Thyroid gland (tissue), 4 donors: Measurements from ENCODE around the gene DNAH11. TPM values are rescaled to one million over a fixed set of nuclear protein-coding genes. Genes with fewer than 3 reads are reported as not detected.

Source experiments
- DNase-seq, 2 donors: peaks; one replicate each; pipeline ENCODE4 v3.0.0-alpha.2; 2019
- H3K27ac ChIP-seq, 3 donors: fragments of 200-600 bp; sonication (generic); 1 replicate in 2 of 3; 2 replicates in 1 of 3; pipeline ENCODE4 v1.5.1; 2016 to 2019; ENCODE audit warnings: mild to moderate bottlenecking in 1 of 3, moderate library complexity in 1 of 3
- H3K27me3 ChIP-seq: fragments of 200-600 bp; sonication (generic); one replicate; pipeline ENCODE4 v1.5.1; 2019
- H3K36me3 ChIP-seq, 2 donors: fragments of 200-600 bp; sonication (generic); one replicate each; pipeline ENCODE4 v1.5.1; 2016 to 2019
- H3K4me1 ChIP-seq, 2 donors: fragments of 200-600 bp; sonication (generic); one replicate each; pipeline ENCODE4 v1.5.1; 2017 to 2019
- H3K4me3 ChIP-seq, 3 donors: fragments of 200-600 bp; sonication (generic); replicated peaks in 1 of 3; 1 replicate in 2 of 3; 2 replicates in 1 of 3; pipeline ENCODE4 v1.5.1; 2016; ENCODE audit warnings: mild to moderate bottlenecking in 1 of 3
- H3K9me3 ChIP-seq: fragments of 200-600 bp; sonication (generic); one replicate; pipeline ENCODE4 v1.5.1; 2017
- CTCF ChIP-seq, 6 experiments: fragments of 200-600 bp in 3 of 6; fragments of 450-650 bp in 3 of 6; sonication (generic) in 3 of 6; IDR thresholded peaks; one replicate each; pipeline ENCODE4 v1.5.1; 2016 to 2019; ENCODE audit warnings: antibody characterized with exemption in 6 of 6, mild to moderate bottlenecking in 2 of 6, inconsistent platforms in 1 of 6, moderate library complexity in 1 of 6
- POLR2A ChIP-seq, 2 donors: fragments of 450-650 bp; IDR thresholded peaks; one replicate each; pipeline ENCODE4 v1.6.1; 2017; ENCODE audit warnings: antibody characterized with exemption in 2 of 2, mild to moderate bottlenecking in 2 of 2, moderate library complexity in 1 of 2
- WGBS, 2 donors: methylation state at CpG; one replicate each; pipeline ENCODE4 v1.1.5; 2017; 5-methylcytosine and 5-hydroxymethylcytosine counted together
- intact Hi-C: fragments of 100-400 bp; cut with DNase I; formaldehyde crosslinking; loops from one replicate; pipeline ENCODE4 v1.15.1; 2023
- total RNA-seq, 4 donors: library from RNA; depleted of rRNA; stranded (reverse); fragments of >200 nt; gene quantifications; one replicate each; pipeline ENCODE4 v1.2.3, GENCODE V29; 2016

The DNAH11 gene
- total RNA-seq, 4 donors from 2014 or later: 3.9 to 29.9 (median 10.9) TPM

GRCh38 chr7:21891291-21891690 is 348.5 kb downstream of the DNAH11 start:
- DNase-seq: no peak
- no peaks in the 10 kb centered on the region for H3K27me3 ChIP-seq
- no peaks in the 10 kb centered on the region for H3K9me3 ChIP-seq
- H3K27ac ChIP-seq: no peak overlapping the region
- no peak overlapping the region for H3K4me3 ChIP-seq
- 85 to 92% methylated on average over 3 of the region's 3 CpGs for WGBS, 2 donors
- H3K4me1 ChIP-seq: no peaks in the 10 kb centered on the region
- intact Hi-C loops: no loop called here
- H3K36me3 ChIP-seq: no peaks in the 10 kb centered on the region
- no peak for TF ChIP-seq POLR2A (IDR thresholded peaks at IDR 0.05)
- no peak for TF ChIP-seq CTCF (IDR thresholded peaks at IDR 0.05)

GRCh38 chr7:21893401-21893800 is 350.6 kb downstream of the DNAH11 start:
- Histone ChIP-seq H3K9me3 (no peaks in the 10 kb centered on the region), H3K36me3 (no peaks in the 10 kb centered on the region), H3K27me3 (no peaks in the 10 kb centered on the region), H3K27ac (no peak overlapping the region), H3K4me3 (no peak overlapping the region), H3K4me1 (no peaks in the 10 kb centered on the region)
- TF ChIP-seq POLR2A (IDR thresholded peaks at IDR 0.05): no peak
- no peak for TF ChIP-seq CTCF (IDR thresholded peaks at IDR 0.05)
- intact Hi-C loops: no loop called here
- 92 to 97% methylated on average over 3 of the region's 3 CpGs for WGBS, 2 donors
- no peak for DNase-seq

- Histone ChIP-seq H3K36me3 (peaks cover 13 to 17% of the 10 kb centered on the region in 2 donors), H3K9me3 (no peaks in the 10 kb centered on the region), H3K4me1 (no peaks in the 10 kb centered on the region), H3K27me3 (no peaks in the 10 kb centered on the region), H3K27ac (no peak overlapping the region), H3K4me3 (no peak overlapping the region)
- 90 to 94% methylated on average over 17 of the region's 17 CpGs for WGBS, 2 donors
- no peak for TF ChIP-seq POLR2A (IDR thresholded peaks at IDR 0.05)
- no peak for TF ChIP-seq CTCF (IDR thresholded peaks at IDR 0.05)
- intact Hi-C loops: no loop called here
- no peak for DNase-seq
These were observed 355.6 kb downstream of the DNAH11 start for GRCh38 chr7:21898265-21898930.

GRCh38 chr7:21902240-21902639 is 359.4 kb downstream of the DNAH11 start:
- Histone ChIP-seq H3K4me3 (no peak overlapping the region), H3K27me3 (no peaks in the 10 kb centered on the region), H3K9me3 (no peaks in the 10 kb centered on the region), H3K27ac (no peak overlapping the region), H3K4me1 (no peaks in the 10 kb centered on the region), H3K36me3 (peaks cover 41 to 42% of the 10 kb centered on the region in 2 donors)
- intact Hi-C loops: no loop called here
- no peak for DNase-seq
- TF ChIP-seq CTCF (IDR thresholded peaks at IDR 0.05) (no peak), POLR2A (IDR thresholded peaks at IDR 0.05) (no peak)
- 85 to 93% methylated on average over 5 of the region's 5 CpGs for WGBS, 2 donors

GRCh38 chr7:21903020-21903786 is 360.4 kb downstream of the DNAH11 start:
- no peaks in the 10 kb centered on the region for H3K9me3 ChIP-seq
- WGBS, 2 donors: 93 to 94% methylated on average over 14 of the region's 14 CpGs
- H3K27me3 ChIP-seq: no peaks in the 10 kb centered on the region
- intact Hi-C loops: no loop called here
- TF ChIP-seq POLR2A (IDR thresholded peaks at IDR 0.05) (no peak), CTCF (IDR thresholded peaks at IDR 0.05) (no peak)
- no peak for DNase-seq
- H3K4me1 ChIP-seq: no peaks in the 10 kb centered on the region
- H3K27ac ChIP-seq: no peak overlapping the region
- H3K4me3 ChIP-seq: no peak overlapping the region
- peaks cover 46 to 50% of the 10 kb centered on the region in 2 donors for H3K36me3 ChIP-seq
